NT2/D1 (cell line): ENCODE results near the gene SPCS2.

ENCODE experiments used
- SUZ12 ChIP-seq: IDR thresholded peaks from 2 replicates; pipeline ENCODE4 v1.6.1; 2011; ENCODE audit not compliant: insufficient read length, insufficient read depth; ENCODE audit errors: extremely low read depth
- YY1 ChIP-seq: IDR thresholded peaks from 2 replicates; pipeline ENCODE4 v1.6.1; 2011; ENCODE audit not compliant: insufficient read length, insufficient read depth
- ZNF274 ChIP-seq: IDR thresholded peaks from 2 replicates; pipeline ENCODE4 v1.6.1; 2011; ENCODE audit warnings: mild to moderate bottlenecking, low read depth, low read length

DNA sequence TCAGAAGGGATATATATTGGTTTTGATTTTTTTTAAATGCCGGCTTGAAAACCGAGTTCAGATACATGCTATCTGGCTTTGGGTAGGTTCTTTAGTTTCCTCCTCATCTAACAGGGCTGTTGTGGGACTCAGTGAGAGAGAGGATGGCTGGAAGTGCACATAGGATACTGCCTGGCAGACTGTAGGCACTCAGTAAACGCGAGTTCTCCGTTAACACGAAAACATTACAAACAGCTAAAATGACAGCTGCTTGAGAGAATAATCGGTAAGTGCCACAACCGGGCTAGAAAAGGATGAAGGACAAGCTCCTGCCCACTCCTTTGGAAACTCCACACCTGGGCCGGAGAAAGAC, 544 bp upstream of the SPCS2 start:
- TF ChIP-seq SUZ12 (no peak), ZNF274 (no peak), YY1 (no peak)
